Activated B cell treated with CpG ODN at 0.5 μM for 24 hours (primary cell): ENCODE data around the gene ERC2. TPM values are rescaled to one million over a fixed set of nuclear protein-coding genes. Genes with fewer than 3 reads are reported as not detected.

ENCODE experiments used
- ATAC-seq: fragments of 200-7000 bp; cut with Tn5 transposase; one replicate; pipeline ENCODE4 v1.10.0; 2021; ENCODE audit warnings: low read depth, mild to moderate bottlenecking, moderate library complexity
- CTCF ChIA-PET: fragments of 350-600 bp; sonication (Branson Sonifier 250); formaldehyde crosslinking; loops from one replicate; lab custom pipeline; 2021; ENCODE audit warnings: antibody characterized with exemption; lab: Charles Lee
- POLR2A ChIA-PET: fragments of 350-600 bp; sonication (Branson Sonifier 250); formaldehyde crosslinking; loops from one replicate; lab custom pipeline; 2021; ENCODE audit warnings: antibody characterized with exemption; lab: Charles Lee
- DNase-seq: peaks from one replicate; pipeline ENCODE4 v3.0.0; 2022
- H3K27ac Mint-ChIP-seq: one replicate; pipeline ENCODE4 v1.8.0; 2020; ENCODE audit warnings: mixed read lengths
- H3K27me3 Mint-ChIP-seq: one replicate; pipeline ENCODE4 v1.8.0; 2021; ENCODE audit warnings: mixed read lengths
- H3K36me3 Mint-ChIP-seq: one replicate; pipeline ENCODE4 v1.8.0; 2021; ENCODE audit warnings: low read depth, mixed read lengths
- H3K4me1 Mint-ChIP-seq: one replicate; pipeline ENCODE4 v1.8.0; 2021; ENCODE audit warnings: mixed read lengths
- H3K4me3 Mint-ChIP-seq: one replicate; pipeline ENCODE4 v1.8.0; 2020; ENCODE audit warnings: mild to moderate bottlenecking, mixed read lengths
- H3K9me3 Mint-ChIP-seq: one replicate; pipeline ENCODE4 v1.8.0; 2020; ENCODE audit warnings: mixed read lengths
- intact Hi-C: fragments of 100-400 bp; cut with micrococcal nuclease; formaldehyde crosslinking; loops from one replicate; pipeline ENCODE4 v1.15.1; 2024
- total RNA-seq: library from RNA; stranded (reverse); gene quantifications from 2 replicates; pipeline ENCODE4 v1.2.3, GENCODE V29; 2022
- TF ChIP-seq, protein P1 (sequence below): fragments of 200-600 bp; IDR thresholded peaks from one replicate; pipeline ENCODE4 v1.8.0; 2022; ENCODE audit warnings: antibody characterized with exemption, mild to moderate bottlenecking

The ERC2 gene
- total RNA-seq, 1 donor from 2014 or later: not detected

GRCh38 chr3:55880357-55880756, 587.9 kb downstream of the ERC2 start:
- ATAC-seq (no peak), DNase-seq (no peak)
- ChIA-PET POLR2A (no interaction called here), CTCF (no interaction called here)
- TF ChIP-seq, protein P1, sequence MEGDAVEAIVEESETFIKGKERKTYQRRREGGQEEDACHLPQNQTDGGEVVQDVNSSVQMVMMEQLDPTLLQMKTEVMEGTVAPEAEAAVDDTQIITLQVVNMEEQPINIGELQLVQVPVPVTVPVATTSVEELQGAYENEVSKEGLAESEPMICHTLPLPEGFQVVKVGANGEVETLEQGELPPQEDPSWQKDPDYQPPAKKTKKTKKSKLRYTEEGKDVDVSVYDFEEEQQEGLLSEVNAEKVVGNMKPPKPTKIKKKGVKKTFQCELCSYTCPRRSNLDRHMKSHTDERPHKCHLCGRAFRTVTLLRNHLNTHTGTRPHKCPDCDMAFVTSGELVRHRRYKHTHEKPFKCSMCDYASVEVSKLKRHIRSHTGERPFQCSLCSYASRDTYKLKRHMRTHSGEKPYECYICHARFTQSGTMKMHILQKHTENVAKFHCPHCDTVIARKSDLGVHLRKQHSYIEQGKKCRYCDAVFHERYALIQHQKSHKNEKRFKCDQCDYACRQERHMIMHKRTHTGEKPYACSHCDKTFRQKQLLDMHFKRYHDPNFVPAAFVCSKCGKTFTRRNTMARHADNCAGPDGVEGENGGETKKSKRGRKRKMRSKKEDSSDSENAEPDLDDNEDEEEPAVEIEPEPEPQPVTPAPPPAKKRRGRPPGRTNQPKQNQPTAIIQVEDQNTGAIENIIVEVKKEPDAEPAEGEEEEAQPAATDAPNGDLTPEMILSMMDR: no peak
- Mint-ChIP-seq H3K4me3 (no peak overlapping the region), H3K36me3 (no peaks in the 10 kb centered on the region), H3K27ac (no peak overlapping the region), H3K4me1 (no peaks in the 10 kb centered on the region), H3K27me3 (no peaks in the 10 kb centered on the region), H3K9me3 (no peaks in the 10 kb centered on the region)
- intact Hi-C loops: no loop called here

DNA sequence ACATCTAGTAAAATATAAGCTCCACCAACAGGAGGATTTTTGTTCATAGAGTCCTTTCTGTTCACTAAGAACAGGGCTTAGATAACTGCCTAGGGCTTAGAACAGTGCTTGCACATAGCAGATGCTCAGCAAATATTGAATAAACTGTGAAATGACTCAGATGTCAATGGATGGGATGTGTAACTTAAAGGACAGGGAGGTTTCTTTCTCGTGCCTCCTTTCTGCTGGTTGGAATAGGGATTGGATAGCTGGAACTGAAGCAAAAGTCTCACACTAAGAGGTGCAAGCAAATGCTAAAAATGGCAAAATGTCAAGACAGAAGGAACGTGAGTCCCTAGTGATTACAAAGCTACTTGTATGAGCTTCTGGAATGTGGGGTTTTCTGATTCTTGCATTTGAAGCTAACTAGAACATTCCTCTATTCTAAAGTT, 588.4 kb downstream of the ERC2 start:
- TF ChIP-seq, protein P1: no peak
- Mint-ChIP-seq H3K36me3 (no peaks in the 10 kb centered on the region), H3K4me3 (no peak overlapping the region), H3K9me3 (no peaks in the 10 kb centered on the region), H3K27me3 (no peaks in the 10 kb centered on the region), H3K4me1 (no peaks in the 10 kb centered on the region), H3K27ac (no peak overlapping the region)
- DNase-seq: no peak
- CTCF ChIA-PET: no interaction called here
- no peak for ATAC-seq
- intact Hi-C loops: no loop called here
- POLR2A ChIA-PET: no interaction called here

DNA sequence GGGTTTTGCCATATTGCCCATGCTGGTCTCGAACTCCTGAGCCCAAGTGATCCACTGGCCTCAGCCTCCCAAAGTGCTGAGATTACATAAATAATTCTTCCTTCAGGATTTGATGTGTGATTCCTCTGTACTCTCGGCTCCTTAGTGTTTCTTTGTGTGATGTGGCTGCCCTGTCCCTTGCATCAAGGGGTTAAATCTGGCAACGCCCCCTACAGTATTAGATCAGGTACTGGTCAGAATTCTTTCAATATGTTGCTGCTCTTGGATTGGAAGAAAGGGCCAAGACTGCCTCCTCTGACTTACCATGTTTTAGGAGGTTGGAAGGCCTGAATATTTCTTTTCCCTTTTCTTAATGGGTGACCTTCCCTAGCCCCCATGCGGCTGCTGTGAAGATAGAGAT, 590.6 kb downstream of the ERC2 start:
- peaks cover 3% of the 10 kb centered on the region for H3K27me3 Mint-ChIP-seq
- DNase-seq (no peak), ATAC-seq (no peak)
- CTCF ChIA-PET: no interaction called here
- POLR2A ChIA-PET: no interaction called here
- H3K9me3 Mint-ChIP-seq: no peaks in the 10 kb centered on the region
- H3K4me1 Mint-ChIP-seq: no peaks in the 10 kb centered on the region
- H3K4me3 Mint-ChIP-seq: no peak overlapping the region
- TF ChIP-seq, protein P1: no peak
- intact Hi-C loops: no loop called here
- no peak overlapping the region for H3K27ac Mint-ChIP-seq
- H3K36me3 Mint-ChIP-seq: no peaks in the 10 kb centered on the region

DNA sequence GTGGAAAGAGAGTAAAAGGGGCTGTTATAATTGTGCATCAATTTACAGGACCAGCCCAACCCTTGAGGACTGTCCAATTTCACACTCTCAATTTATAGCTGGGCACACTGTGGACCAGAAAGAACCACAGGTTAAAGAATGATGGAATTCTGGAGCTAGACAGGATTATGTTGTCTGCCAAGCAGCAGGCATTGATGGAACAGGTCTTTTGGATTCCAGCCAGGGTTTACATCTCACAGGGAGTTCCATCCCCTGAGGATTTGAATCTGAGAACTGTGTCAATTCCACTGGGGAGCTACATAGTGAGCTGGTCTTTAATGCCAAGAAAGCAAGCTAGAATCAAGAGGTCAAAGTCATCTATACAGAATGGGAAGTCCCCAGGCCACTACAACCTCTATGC, 591.7 kb downstream of the ERC2 start:
- Mint-ChIP-seq H3K27ac (no peak overlapping the region), H3K4me1 (no peaks in the 10 kb centered on the region), H3K4me3 (no peak overlapping the region), H3K27me3 (peaks cover 3% of the 10 kb centered on the region), H3K36me3 (no peaks in the 10 kb centered on the region), H3K9me3 (no peaks in the 10 kb centered on the region)
- intact Hi-C loops: no loop called here
- ChIA-PET POLR2A (no interaction called here), CTCF (no interaction called here)
- ATAC-seq (no peak), DNase-seq (no peak)
- TF ChIP-seq, protein P1: no peak

DNA sequence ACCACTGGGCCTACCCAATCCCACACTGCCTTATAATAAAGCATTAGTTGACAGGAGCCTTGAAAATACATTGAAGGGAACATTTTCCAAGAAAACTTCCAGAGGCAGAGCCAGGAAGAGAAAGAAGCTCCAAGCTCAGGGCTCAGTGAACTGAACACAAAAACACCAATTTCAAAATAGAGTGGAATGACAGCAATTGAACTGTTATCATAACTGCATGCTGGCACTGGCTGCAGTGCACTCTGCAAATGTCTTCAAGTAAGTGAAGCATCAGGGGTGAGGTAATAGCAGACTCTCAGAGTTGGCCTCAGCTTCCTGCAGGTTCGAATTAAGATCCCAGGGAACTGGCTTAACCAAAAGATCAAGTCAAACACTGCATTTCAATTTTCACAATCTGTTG, 593.2 kb downstream of the ERC2 start:
- H3K36me3 Mint-ChIP-seq: no peaks in the 10 kb centered on the region
- POLR2A ChIA-PET: no interaction called here

More for the DNA sequence above, 593.2 kb downstream of the ERC2 start:
- H3K9me3 Mint-ChIP-seq: no peaks in the 10 kb centered on the region
- no peak for ATAC-seq
- TF ChIP-seq, protein P1: no peak
- H3K27me3 Mint-ChIP-seq: peaks cover 3% of the 10 kb centered on the region
- CTCF ChIA-PET: no interaction called here
- H3K4me1 Mint-ChIP-seq: no peaks in the 10 kb centered on the region
- no peak overlapping the region for H3K4me3 Mint-ChIP-seq
- DNase-seq: no peak
- intact Hi-C loops: no loop called here
- H3K27ac Mint-ChIP-seq: no peak overlapping the region
